HEK293 (cell line): ENCODE data around the gene LPP.

Source experiments
- CTCF ChIP-seq: fragments of 450-650 bp; formaldehyde crosslinking; IDR thresholded peaks from 2 replicates; pipeline ENCODE4 v1.5.1; 2016; ENCODE audit warnings: missing biosample characterization, missing genetic modification characterization
- ELK4 ChIP-seq: IDR thresholded peaks from 2 replicates; pipeline ENCODE4 v1.6.1; 2011; ENCODE audit warnings: mild to moderate bottlenecking, low read depth, low read length, borderline replicate concordance
- PBX3 ChIP-seq: sonication (generic); formaldehyde crosslinking; IDR thresholded peaks from 2 replicates; pipeline ENCODE4 v1.8.1; 2022; ENCODE audit warnings: mild to moderate bottlenecking, moderate library complexity, missing genetic modification reagents
- ZBTB17 ChIP-seq: fragments of 450-650 bp; formaldehyde crosslinking; IDR thresholded peaks from 2 replicates; pipeline ENCODE4 v1.5.1; 2016; ENCODE audit warnings: missing biosample characterization, missing genetic modification characterization
- ZBTB26 ChIP-seq: fragments of 450-650 bp; formaldehyde crosslinking; optimal IDR thresholded peaks from 2 replicates; pipeline ENCODE3; 2016; ENCODE audit warnings: missing biosample characterization, mild to moderate bottlenecking, missing genetic modification characterization
- ZFP41 ChIP-seq: fragments of 450-650 bp; formaldehyde crosslinking; IDR thresholded peaks from 2 replicates; pipeline ENCODE4 v1.5.1; 2016; ENCODE audit warnings: missing biosample characterization, missing genetic modification characterization, borderline replicate concordance
- ZNF239 ChIP-seq: fragments of 450-650 bp; formaldehyde crosslinking; IDR thresholded peaks from 2 replicates; pipeline ENCODE4 v1.5.1; 2016; ENCODE audit warnings: missing biosample characterization, missing genetic modification characterization
- ZNF600 ChIP-seq: fragments of 450-650 bp; formaldehyde crosslinking; IDR thresholded peaks from 2 replicates; pipeline ENCODE4 v1.5.1; 2016; ENCODE audit warnings: missing biosample characterization, missing genetic modification characterization
- ZNF792 ChIP-seq: fragments of 450-650 bp; formaldehyde crosslinking; IDR thresholded peaks from 2 replicates; pipeline ENCODE4 v1.5.1; 2016; ENCODE audit warnings: missing biosample characterization, missing genetic modification characterization

- TF ChIP-seq ZNF239 (tag by site-specific recombination) (no peak), CTCF (tag by site-specific recombination) (no peak), ZBTB26 (no peak), ZFP41 (tag by site-specific recombination) (no peak), ELK4 (no peak), ZBTB17 (tag by site-specific recombination) (no peak), ZNF792 (tag by site-specific recombination) (no peak), PBX3 (CRISPR knock-in tag) (no peak), ZNF600 (no peak)
Measured at GRCh38 chr3:188533612-188534357, 379.8 kb downstream of the LPP start.
